Gastrocnemius medialis (tissue), 4 donors: ENCODE data around the gene PLA2G4A. TPM values are rescaled to one million over a fixed set of nuclear protein-coding genes. Genes with fewer than 3 reads are reported as not detected.

Source experiments
- ATAC-seq, 2 donors: fragments of 150-250 bp; one replicate each; pipeline ENCODE4 v1.9.1; 2016
- DNase-seq, 2 donors: peaks; one replicate each; pipeline ENCODE4 v3.0.0-alpha.2; 2019
- H3K27ac ChIP-seq, 4 donors: fragments of 200-600 bp; sonication (generic); 1 replicate in 1 of 4; 2 replicates in 3 of 4; pipeline ENCODE4 v1.5.1; 2016 to 2018; ENCODE audit warnings: mild to moderate bottlenecking in 2 of 4, moderate library complexity in 1 of 4
- H3K27me3 ChIP-seq, 3 donors: fragments of 200-600 bp; sonication (generic) in 2 of 3; 1 replicate in 1 of 3; 2 replicates in 2 of 3; pipeline versions ENCODE4 v1.5.1 to v1.6.0; 2016 to 2019; ENCODE audit warnings: mild to moderate bottlenecking in 1 of 3, moderate library complexity in 1 of 3
- H3K36me3 ChIP-seq, 2 donors: fragments of 200-600 bp; sonication (generic) in 1 of 2; one replicate each; pipeline ENCODE4 v1.5.1; 2017 to 2018
- H3K4me1 ChIP-seq, 2 donors: fragments of 200-600 bp; sonication (generic) in 1 of 2; one replicate each; pipeline ENCODE4 v1.5.1; 2016 to 2017; ENCODE audit warnings: mild to moderate bottlenecking in 2 of 2
- H3K4me3 ChIP-seq, 4 donors: fragments of 200-600 bp; sonication (generic) in 3 of 4; 1 replicate in 1 of 4; 2 replicates in 3 of 4; pipeline ENCODE4 v1.5.1; 2016 to 2019; ENCODE audit warnings: mild to moderate bottlenecking in 2 of 4
- H3K9me3 ChIP-seq, 3 donors: fragments of 200-600 bp; sonication (generic) in 2 of 3; 1 replicate in 1 of 3; 2 replicates in 2 of 3; pipeline ENCODE4 v1.5.1; 2016 to 2019
- POLR2A ChIP-seq, 2 donors: fragments of 450-650 bp; IDR thresholded peaks; one replicate each; pipeline ENCODE4 v1.6.1; 2017; ENCODE audit warnings: antibody characterized with exemption in 2 of 2, mild to moderate bottlenecking in 2 of 2, moderate library complexity in 2 of 2
- in situ Hi-C, 4 donors: fragments of 200-750 bp; cut with MboI; loops; one replicate each; pipeline versions ENCODE4 v1.15.0 to v1.8.0; 2017; ENCODE audit warnings: low sequenced_read_pairs in 4 of 4
- intact Hi-C: fragments of 100-400 bp; cut with DNase I; formaldehyde crosslinking; loops from one replicate; pipeline ENCODE4 v1.15.1; 2023; ENCODE audit warnings: low total_unique reads
- total RNA-seq, 4 donors: library from RNA; depleted of rRNA; stranded (reverse); fragments of >200 nt; gene quantifications; one replicate each; pipeline versions ENCODE4 v1.1.0 to v1.2.3, GENCODE V29; 2016
- TF ChIP-seq, protein P1 (sequence below), 5 experiments: fragments of 450-650 bp in 3 of 5; fragments of 200-600 bp in 2 of 5; sonication (generic) in 2 of 5; IDR thresholded peaks in 4 of 5; conservative IDR thresholded peaks in 1 of 5; 1 replicate in 4 of 5; 2 replicates in 1 of 5; pipeline ENCODE4 v1.5.1; 2016 to 2019; ENCODE audit warnings: antibody characterized with exemption in 5 of 5, mild to moderate bottlenecking in 3 of 5, moderate library complexity in 3 of 5

PLA2G4A gene
- total RNA-seq, 4 donors from 2014 or later: 0.44 to 0.95 (median 0.75) TPM

DNA sequence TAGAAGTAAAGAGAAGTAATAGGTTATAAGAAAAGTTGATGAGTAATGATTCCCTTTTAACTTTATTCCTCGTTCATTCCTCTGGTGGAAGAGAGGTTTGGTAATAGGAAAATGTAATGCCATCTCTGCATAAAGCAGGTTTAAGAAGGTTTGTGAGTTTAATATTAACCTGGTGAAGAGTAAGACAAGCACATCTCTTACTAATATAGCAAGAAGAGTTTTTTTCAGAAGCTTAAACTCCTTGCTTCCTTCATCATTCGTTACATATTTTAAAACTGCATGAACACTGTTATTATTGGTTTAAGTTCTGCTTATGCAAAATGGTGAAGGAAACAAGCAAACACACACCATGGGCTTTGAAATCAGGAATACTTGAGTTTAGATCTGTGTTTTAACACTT, 9.2 kb upstream of the PLA2G4A start:
- ATAC-seq: no peak
- H3K27ac ChIP-seq: no peak overlapping the region

DNA sequence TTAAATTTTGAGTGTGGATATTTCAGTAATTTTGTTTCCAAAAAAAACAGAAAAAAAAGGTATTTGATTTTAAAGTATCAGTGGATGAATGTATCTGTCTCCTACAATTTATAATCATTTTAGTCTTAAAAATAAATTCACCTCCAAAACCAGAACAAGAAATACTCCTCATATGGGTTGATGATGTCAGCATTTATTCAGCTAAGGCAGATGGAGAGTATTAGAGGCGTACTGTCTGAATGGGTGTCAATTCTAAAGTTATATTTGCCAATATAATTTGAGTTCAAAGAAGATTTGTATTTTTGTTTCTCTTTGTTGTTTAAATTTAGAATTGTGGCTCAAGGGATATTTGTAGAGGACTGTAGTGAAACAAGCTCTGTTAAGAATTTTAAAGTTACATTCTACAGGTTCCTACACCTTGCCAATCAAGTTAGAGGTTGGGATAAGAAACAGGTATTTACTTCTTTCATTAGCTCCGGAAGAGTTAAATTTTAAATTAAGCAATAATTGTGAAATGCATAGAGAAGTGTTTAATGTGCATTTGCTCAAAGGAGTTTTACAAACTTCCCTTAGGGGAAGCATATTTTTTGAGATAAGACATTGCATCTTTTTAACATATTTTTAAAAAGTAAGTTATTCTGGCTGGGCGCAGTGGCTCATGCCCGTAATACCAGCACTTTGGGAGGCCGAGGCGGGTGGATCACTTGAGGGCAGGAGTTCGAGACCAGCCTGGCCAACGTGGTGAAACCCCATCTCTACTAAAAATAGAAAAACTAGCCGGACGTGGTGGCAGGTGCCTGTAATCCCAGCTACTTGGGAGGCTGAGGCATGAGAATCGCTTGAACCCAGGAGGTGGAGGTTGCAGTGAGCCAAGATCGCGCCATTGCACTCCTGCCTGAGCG, 1.2 kb downstream of the PLA2G4A start:
- Histone ChIP-seq H3K4me3 (peak overlapping the region; percentile 50 to 59 (median 52)), H3K4me1 (no peaks in the 10 kb centered on the region), H3K36me3 (no peaks in the 10 kb centered on the region), H3K27ac (no peak overlapping the region), H3K27me3 (no peaks in the 10 kb centered on the region), H3K9me3 (no peaks in the 10 kb centered on the region)
- ATAC-seq: no peak
- TF ChIP-seq, protein P1, sequence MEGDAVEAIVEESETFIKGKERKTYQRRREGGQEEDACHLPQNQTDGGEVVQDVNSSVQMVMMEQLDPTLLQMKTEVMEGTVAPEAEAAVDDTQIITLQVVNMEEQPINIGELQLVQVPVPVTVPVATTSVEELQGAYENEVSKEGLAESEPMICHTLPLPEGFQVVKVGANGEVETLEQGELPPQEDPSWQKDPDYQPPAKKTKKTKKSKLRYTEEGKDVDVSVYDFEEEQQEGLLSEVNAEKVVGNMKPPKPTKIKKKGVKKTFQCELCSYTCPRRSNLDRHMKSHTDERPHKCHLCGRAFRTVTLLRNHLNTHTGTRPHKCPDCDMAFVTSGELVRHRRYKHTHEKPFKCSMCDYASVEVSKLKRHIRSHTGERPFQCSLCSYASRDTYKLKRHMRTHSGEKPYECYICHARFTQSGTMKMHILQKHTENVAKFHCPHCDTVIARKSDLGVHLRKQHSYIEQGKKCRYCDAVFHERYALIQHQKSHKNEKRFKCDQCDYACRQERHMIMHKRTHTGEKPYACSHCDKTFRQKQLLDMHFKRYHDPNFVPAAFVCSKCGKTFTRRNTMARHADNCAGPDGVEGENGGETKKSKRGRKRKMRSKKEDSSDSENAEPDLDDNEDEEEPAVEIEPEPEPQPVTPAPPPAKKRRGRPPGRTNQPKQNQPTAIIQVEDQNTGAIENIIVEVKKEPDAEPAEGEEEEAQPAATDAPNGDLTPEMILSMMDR (IDR thresholded peaks at IDR 0.05 in 4 of 5, conservative IDR thresholded peaks at IDR 0.05 in 1 of 5): no peak
- TF ChIP-seq POLR2A (IDR thresholded peaks at IDR 0.05): no peak
- in situ Hi-C loops (no loop called here), intact Hi-C loops (no loop called here)
- no peak for DNase-seq

More for the DNA sequence above, 9.2 kb upstream of the PLA2G4A start:
- in situ Hi-C loops: no loop called here
- Histone ChIP-seq H3K27me3 (no peaks in the 10 kb centered on the region), H3K36me3 (no peaks in the 10 kb centered on the region), H3K9me3 (no peaks in the 10 kb centered on the region), H3K4me1 (no peaks in the 10 kb centered on the region), H3K4me3 (no peak overlapping the region)
- no peak for DNase-seq
- intact Hi-C loops: no loop called here
- TF ChIP-seq, protein P1 (IDR thresholded peaks at IDR 0.05 in 4 of 5, conservative IDR thresholded peaks at IDR 0.05 in 1 of 5): no peak
- TF ChIP-seq POLR2A (IDR thresholded peaks at IDR 0.05): no peak

DNA sequence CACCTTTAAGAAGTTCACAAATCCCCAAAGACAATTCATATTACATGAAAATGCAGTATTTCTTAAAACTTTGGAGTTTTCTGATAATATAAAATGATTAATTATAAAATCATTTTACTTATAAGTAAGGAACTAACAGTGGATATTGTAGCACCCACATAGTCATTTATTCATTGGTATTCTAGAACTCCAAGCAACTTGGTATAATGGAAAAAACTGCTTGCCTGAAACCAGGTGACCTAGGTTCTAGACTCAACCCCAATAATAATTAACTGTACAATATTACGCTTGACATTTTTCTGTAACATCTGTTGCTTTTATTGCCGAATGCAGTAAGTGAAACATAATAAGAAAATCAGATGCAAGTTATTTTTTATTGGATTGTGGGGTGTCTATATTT, 2.4 kb downstream of the PLA2G4A start:
- Histone ChIP-seq H3K4me1 (no peaks in the 10 kb centered on the region), H3K9me3 (no peaks in the 10 kb centered on the region), H3K4me3 (no peak overlapping the region), H3K36me3 (no peaks in the 10 kb centered on the region), H3K27ac (no peak overlapping the region), H3K27me3 (no peaks in the 10 kb centered on the region)
- ATAC-seq (no peak), DNase-seq (no peak)
- TF ChIP-seq POLR2A (IDR thresholded peaks at IDR 0.05): no peak
- TF ChIP-seq, protein P1 (IDR thresholded peaks at IDR 0.05 in 4 of 5, conservative IDR thresholded peaks at IDR 0.05 in 1 of 5): no peak
- intact Hi-C loops: no loop called here
- in situ Hi-C loops: no loop called here

DNA sequence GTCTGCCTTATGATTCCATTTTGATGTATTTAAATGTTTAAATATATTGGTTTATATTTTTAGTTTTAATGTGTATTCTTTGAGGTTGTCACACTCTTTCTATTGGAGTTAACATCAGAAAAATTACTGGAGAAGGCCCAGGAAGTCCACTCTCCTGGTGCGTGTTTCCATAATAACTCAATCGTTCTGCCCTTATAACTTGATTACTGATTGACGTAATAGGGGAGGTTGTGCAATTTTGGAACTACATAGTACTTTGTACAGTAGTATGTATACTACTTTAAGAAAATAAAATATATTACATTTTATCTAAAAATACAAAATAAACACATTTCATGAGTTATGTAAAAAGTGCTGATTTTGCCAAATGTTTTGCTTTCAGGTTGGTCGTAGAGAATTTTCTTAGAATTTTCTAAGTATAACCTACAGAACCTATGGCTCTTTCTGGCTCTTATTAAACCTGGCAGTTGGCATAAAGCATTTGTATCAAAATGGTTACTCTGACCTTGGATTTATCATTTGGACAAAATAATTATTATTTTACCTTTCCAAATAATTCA, 5.7 kb downstream of the PLA2G4A start:
- in situ Hi-C loops: no loop called here
- intact Hi-C loops: no loop called here
- ATAC-seq (no peak), DNase-seq (no peak)
- Histone ChIP-seq H3K36me3 (no peaks in the 10 kb centered on the region), H3K27ac (no peak overlapping the region), H3K27me3 (no peaks in the 10 kb centered on the region), H3K4me1 (no peaks in the 10 kb centered on the region), H3K4me3 (no peak overlapping the region), H3K9me3 (no peaks in the 10 kb centered on the region)
- TF ChIP-seq, protein P1 (IDR thresholded peaks at IDR 0.05 in 4 of 5, conservative IDR thresholded peaks at IDR 0.05 in 1 of 5): no peak
- TF ChIP-seq POLR2A (IDR thresholded peaks at IDR 0.05): no peak
